HEK293T (cell line): Measurements from ENCODE around the gene SMIM29.
"Not testable (repeated sequence)": the region's sequence is repeated elsewhere in the genome, so short reads cannot be mapped to it uniquely, and the experiment has no call there.

Source experiments
- CTCF ChIA-PET: fragments of 350-600 bp; formaldehyde crosslinking; extraction: SDS; loops from one replicate; lab custom pipeline; 2021; ENCODE audit warnings: antibody characterized with exemption, inconsistent platforms; lab: Yijun Ruan, JAX
- POLR2A ChIA-PET: fragments of 350-600 bp; formaldehyde crosslinking; extraction: SDS; loops from one replicate; lab custom pipeline; 2020; ENCODE audit warnings: antibody characterized with exemption, inconsistent platforms; lab: Yijun Ruan, JAX
- DNase-seq: peaks from one replicate; pipeline ENCODE4 v3.0.0; 2012; ENCODE audit warnings: mixed read lengths; ENCODE audit errors: extremely low spot score
- ARNT ChIP-seq: fragments of 450-650 bp; IDR thresholded peaks from 2 replicates; pipeline ENCODE4 v1.6.1; 2017; ENCODE audit warnings: mild to moderate bottlenecking
- BHLHE40 ChIP-seq: fragments of 450-650 bp; IDR thresholded peaks from 2 replicates; pipeline ENCODE4 v1.6.1; 2016; ENCODE audit warnings: mild to moderate bottlenecking, moderate library complexity, borderline replicate concordance
- CTBP1 ChIP-seq: fragments of 450-650 bp; IDR thresholded peaks from 2 replicates; pipeline ENCODE4 v1.6.1; 2016; ENCODE audit warnings: borderline replicate concordance
- ELF4 ChIP-seq: fragments of 450-650 bp; IDR thresholded peaks from 2 replicates; pipeline ENCODE4 v1.6.1; 2017; ENCODE audit warnings: antibody characterized with exemption
- FOXA1 ChIP-seq: fragments of 450-650 bp; IDR thresholded peaks from 2 replicates; pipeline ENCODE4 v1.6.1; 2016; ENCODE audit warnings: mild to moderate bottlenecking
- FOXK2 ChIP-seq: fragments of 450-650 bp; IDR thresholded peaks from 2 replicates; pipeline ENCODE4 v1.6.1; 2016; ENCODE audit warnings: mild to moderate bottlenecking
- FOXM1 ChIP-seq: fragments of 450-650 bp; IDR thresholded peaks from 2 replicates; pipeline ENCODE4 v1.6.1; 2017; ENCODE audit warnings: mild to moderate bottlenecking, borderline replicate concordance
- HDGF ChIP-seq: fragments of 450-650 bp; IDR thresholded peaks from 2 replicates; pipeline ENCODE4 v1.6.1; 2017; ENCODE audit warnings: antibody characterized with exemption, borderline replicate concordance
- L3MBTL2 ChIP-seq: fragments of 450-650 bp; conservative IDR thresholded peaks from 2 replicates; pipeline ENCODE4 v1.6.1; 2016; ENCODE audit warnings: mild to moderate bottlenecking
- LEF1 ChIP-seq: fragments of 450-650 bp; IDR thresholded peaks from 2 replicates; pipeline ENCODE4 v1.6.1; 2017; ENCODE audit warnings: mild to moderate bottlenecking, borderline replicate concordance
- NFRKB ChIP-seq: fragments of 450-650 bp; IDR thresholded peaks from 2 replicates; pipeline ENCODE4 v1.6.1; 2016; ENCODE audit warnings: mild to moderate bottlenecking, moderate library complexity
- SP1 ChIP-seq: fragments of 450-650 bp; IDR thresholded peaks from 2 replicates; pipeline ENCODE4 v1.6.1; 2017
- SUZ12 ChIP-seq: fragments of 450-650 bp; IDR thresholded peaks from 2 replicates; pipeline ENCODE4 v1.6.1; 2016; ENCODE audit warnings: mild to moderate bottlenecking
- TARDBP ChIP-seq: fragments of 450-650 bp; IDR thresholded peaks from 2 replicates; pipeline ENCODE4 v1.6.1; 2016
- ZNF384 ChIP-seq: fragments of 450-650 bp; IDR thresholded peaks from 2 replicates; pipeline ENCODE4 v1.6.1; 2016
- TF ChIP-seq, protein P1 (sequence below): fragments of 450-650 bp; IDR thresholded peaks from 2 replicates; pipeline ENCODE4 v1.6.1; 2016

The SMIM29 gene

DNA sequence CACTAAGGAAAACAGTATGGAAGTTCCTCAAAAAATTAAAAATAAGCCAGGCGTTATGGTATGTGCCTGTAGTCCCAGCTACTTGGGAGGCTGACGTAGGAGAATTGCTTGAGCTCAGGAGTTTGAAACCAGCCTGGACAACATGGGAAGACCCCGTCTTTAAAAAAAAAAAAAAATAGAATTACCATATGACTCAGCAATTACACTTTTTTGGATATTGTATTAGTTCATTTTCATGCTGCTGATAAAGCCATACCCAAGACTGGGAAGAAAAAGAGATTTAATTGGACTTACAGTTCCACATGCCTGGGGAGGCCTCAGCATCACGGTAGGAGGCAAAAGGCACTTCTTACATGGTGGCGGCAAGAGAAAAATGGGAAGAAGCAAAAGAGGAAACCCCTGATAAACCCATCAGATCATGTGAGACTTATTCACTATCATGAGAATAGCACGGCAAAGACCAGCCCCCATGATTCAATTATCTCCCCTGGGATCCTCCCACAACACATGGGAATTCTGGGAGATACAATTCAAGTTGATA, 10.8 kb upstream of the SMIM29 start:
- POLR2A ChIA-PET, result no interaction called here
- no peak for DNase-seq
- TF ChIP-seq L3MBTL2 (no peak), FOXM1 (no peak), ARNT (no peak), ELF4 (no peak), NFRKB (no peak), LEF1 (no peak), SP1 (no peak), HDGF (no peak), ZNF384 (no peak), FOXK2 (no peak)
- TF ChIP-seq, protein P1, sequence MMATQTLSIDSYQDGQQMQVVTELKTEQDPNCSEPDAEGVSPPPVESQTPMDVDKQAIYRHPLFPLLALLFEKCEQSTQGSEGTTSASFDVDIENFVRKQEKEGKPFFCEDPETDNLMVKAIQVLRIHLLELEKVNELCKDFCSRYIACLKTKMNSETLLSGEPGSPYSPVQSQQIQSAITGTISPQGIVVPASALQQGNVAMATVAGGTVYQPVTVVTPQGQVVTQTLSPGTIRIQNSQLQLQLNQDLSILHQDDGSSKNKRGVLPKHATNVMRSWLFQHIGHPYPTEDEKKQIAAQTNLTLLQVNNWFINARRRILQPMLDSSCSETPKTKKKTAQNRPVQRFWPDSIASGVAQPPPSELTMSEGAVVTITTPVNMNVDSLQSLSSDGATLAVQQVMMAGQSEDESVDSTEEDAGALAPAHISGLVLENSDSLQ, result no peak
- CTCF ChIA-PET, result no interaction called here

DNA sequence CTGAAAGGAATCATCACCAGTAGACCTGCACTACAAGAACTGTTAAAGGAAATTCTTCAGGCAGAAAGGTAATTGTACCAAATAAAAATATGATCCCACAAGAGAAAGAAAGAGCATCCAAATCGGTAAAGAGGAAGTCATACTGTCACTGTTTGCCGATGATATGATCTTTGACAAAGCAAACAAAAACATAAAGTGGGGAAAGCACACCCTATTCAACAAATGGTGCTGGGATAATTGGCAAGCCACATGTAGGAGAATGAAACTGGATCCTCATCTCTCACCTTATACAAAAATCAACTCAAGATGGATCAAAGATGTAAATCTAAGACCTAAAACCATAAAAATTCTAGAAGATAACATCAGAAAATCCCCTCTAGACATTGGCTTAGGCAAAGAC, 3.6 kb upstream of the SMIM29 start:
- CTCF ChIA-PET, POLR2A ChIA-PET, DNase-seq: not testable (repeated sequence)

DNA sequence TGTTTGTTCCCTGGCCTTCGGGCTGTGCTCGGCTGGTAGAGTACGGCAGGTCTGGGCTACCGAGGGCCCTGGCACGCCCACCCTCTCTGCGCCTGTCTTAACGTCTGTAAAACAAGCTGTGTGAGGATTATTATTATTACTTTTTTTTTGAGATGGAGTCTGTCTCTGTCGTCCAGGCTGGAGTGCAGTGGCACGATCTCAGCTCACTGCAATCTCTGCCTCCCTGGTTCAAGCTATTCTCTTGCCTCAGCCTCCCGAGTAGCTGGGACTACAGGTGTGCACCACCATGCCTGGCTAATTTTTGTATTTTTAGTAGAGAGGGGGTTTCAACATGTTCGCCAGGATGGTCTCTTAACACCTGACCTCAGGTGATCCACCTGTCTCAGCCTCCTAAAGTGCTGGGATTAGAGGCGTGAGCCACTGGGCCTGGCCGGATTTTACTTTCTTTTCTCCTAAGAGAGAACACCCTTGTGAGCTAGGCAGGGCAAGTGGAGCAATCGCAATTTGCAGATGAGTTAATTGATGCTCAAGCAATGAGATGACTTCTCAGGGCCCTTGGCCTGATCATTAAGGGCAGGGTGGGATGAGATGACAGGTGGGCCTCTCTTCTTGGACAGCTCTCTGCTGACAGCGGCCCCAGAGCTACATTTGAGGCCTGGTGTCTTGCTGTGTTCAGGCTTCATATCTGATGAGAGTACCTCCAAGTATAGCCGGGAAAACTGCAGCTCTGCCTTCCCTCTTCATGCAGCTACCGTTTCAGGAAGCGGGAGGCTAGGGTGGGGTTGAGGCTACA, 859 bp upstream of the SMIM29 start:
- peak; percentile 3 for DNase-seq
- ChIA-PET POLR2A (interaction anchor here (0.6 to 3.2 kb wide), 10 partner anchors 13 to 447 kb away, joined by 3 to 42 read pairs (median 5); partner anchors contain the start of genes HMGA1, ILRUN and RPS10), CTCF (interaction anchor here (0.5 to 2.1 kb wide), 11 partner anchors 13 to 393 kb away, joined by 3 to 36 read pairs (median 4); partner anchors contain the start of gene HMGA1)
- TF ChIP-seq, protein P1, result no peak
- no peak for TF ChIP-seq FOXM1
- TF ChIP-seq HDGF, result no peak
- no peak for TF ChIP-seq SUZ12
- no peak for TF ChIP-seq BHLHE40
- no peak for TF ChIP-seq TARDBP
- TF ChIP-seq LEF1, result no peak
- no peak for TF ChIP-seq NFRKB
- TF ChIP-seq SP1, result no peak
- TF ChIP-seq ARNT, result no peak
- no peak for TF ChIP-seq ZNF384

DNA sequence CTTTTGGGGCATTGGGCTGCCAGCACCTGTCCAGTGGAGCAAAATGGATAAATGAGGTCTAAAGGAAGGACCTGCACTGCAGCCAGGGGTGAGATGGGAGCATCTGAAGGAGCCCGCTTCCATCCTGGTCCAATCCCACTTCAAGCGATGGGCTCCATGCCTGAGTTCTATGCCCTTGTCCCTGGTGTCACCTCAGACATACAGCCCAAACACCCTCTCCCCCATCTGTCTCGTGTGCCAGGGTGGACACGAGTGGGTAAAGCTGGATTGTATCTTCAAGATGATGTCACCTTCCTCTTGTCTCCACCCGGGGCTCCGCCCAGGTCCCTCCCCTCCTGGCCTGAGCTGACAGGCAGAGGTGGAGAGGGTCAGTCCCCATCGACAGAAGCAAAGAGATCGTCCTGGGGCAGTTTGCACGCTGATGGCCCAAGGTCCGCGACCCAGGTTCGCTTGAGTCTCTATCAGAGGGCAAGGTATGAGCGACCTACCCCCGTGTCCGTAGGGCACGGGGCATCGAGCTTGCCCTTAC, 544 bp downstream of the SMIM29 start:
- CTCF ChIA-PET, result interaction anchor here (0.7 to 2.6 kb wide), 2 partner anchors 52 to 167 kb away, joined by 4 to 13 read pairs; no protein-coding TSS in a partner anchor
- POLR2A ChIA-PET, result interaction anchor here (1.6 to 3.2 kb wide), 5 partner anchors 12 to 178 kb away, joined by 4 to 42 read pairs (median 13); partner anchors contain the start of genes HMGA1 and RPS10
- TF ChIP-seq L3MBTL2 (0 out of 2 replicates have a peak, but pooled peaks have one; percentile 45), ZNF384 (no peak)
- peak; percentile 12 for DNase-seq

DNA sequence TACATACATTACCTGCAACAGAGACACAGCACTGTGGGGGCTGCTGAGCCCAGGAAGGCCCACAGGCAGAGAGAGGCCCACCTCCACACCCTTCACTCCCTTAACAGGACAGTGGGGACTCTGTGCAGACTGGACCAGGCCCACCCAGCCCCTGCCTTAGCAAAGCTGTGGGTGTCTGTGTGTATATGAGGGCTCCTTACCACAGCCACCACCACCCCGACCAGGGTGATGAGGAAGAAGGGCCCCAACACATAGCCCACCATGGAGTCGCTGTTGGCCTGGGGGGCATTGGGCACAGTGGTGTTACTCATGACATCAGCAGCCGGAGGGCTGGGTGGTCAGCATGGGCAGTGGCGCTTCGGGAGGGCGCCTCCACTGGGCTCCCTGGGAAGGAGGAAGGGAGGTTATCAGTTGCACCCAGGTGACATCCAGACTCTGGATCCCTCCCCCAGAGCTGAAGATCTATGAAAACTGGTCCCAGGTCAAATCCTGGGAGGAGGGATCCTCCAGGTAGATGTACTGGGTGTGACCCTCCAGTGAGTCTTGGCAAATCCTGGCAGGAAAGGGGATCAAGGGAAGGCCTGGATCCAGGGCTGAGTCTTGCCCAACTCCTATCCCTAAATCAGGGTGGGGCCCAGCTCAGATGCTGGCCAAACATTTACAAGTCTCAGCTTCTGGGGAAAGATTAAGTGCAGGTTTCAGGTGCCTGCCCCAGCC, 1.2 kb downstream of the SMIM29 start:
- DNase-seq, result peak; percentile 3
- TF ChIP-seq FOXM1, result no peak
- ChIA-PET POLR2A (interaction anchor here (1.0 to 3.2 kb wide), 5 partner anchors 11 to 178 kb away, joined by 4 to 42 read pairs (median 13); partner anchors contain the start of genes HMGA1 and RPS10), CTCF (interaction anchor here (0.7 to 2.6 kb wide), 2 partner anchors 51 to 167 kb away, joined by 4 to 13 read pairs; no protein-coding TSS in a partner anchor)

DNA sequence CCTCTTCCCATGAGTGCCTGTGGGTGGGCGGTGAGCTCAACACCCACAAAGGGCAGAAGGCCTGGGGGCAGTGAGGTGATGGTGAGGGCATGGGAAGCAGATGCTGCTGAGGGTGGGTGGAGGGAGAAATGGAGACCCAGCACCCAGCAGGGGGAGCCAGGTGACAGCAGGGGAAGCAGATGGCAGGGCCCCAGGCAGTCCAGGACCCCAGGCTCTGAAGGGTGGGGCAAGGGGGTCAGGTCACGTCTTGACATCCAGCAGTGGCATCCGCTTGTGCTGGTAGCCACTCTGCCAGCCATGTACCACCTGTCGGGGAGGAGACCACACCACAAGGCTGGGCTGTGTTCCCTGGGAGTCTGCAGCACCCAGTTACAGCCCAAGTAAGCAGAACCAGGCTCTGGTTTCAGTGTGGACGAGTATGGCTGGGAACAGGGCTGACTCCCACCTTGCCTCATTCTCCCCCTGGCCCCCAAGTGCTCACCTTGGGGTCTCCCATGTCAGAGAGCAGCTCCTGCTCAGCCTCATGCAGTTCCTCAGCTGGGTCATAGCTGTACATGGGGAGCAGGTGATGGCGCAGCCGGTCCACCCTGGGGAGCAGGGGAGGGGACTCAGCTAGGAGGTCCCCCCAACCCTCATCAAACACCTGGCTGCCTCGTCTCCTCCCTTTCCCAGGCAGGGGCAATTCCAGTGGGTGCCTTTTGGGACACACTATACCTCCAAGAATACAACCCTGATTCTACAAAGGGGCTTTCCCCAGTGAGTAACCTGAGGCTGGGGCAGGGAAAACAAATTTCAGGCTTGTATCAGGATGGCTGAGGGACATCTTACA, 2.0 kb downstream of the SMIM29 start:
- TF ChIP-seq SUZ12 (no peak), BHLHE40 (no peak), TARDBP (no peak), FOXA1 (no peak), NFRKB (no peak), CTBP1 (no peak), LEF1 (no peak), FOXK2 (no peak), ZNF384 (no peak), SP1 (no peak), ARNT (no peak), HDGF (no peak)
- DNase-seq, result peak; percentile 32
- POLR2A ChIA-PET, result interaction anchor here (1.0 kb wide), 1 partner anchor 170 kb away, joined by 4 read pairs; no protein-coding TSS in a partner anchor
- CTCF ChIA-PET, result interaction anchor here (1.1 to 2.6 kb wide), 2 partner anchors 84 to 168 kb away, joined by 3 to 13 read pairs; no protein-coding TSS in a partner anchor
